Activated CD8-positive, alpha-beta memory T cell treated with anti-CD3 and anti-CD28 coated beads, Interleukin-2, amount 50 U/mL, for 4 hours (primary cell): ENCODE results near the gene MAP3K1.
"Not testable (repeated sequence)": the region's sequence is repeated elsewhere in the genome, so short reads cannot be mapped to it uniquely, and the experiment has no call there.

ENCODE experiments used
- DNase-seq: peaks from one replicate; pipeline ENCODE4 v3.0.0-alpha.2; 2020

The MAP3K1 gene

DNA sequence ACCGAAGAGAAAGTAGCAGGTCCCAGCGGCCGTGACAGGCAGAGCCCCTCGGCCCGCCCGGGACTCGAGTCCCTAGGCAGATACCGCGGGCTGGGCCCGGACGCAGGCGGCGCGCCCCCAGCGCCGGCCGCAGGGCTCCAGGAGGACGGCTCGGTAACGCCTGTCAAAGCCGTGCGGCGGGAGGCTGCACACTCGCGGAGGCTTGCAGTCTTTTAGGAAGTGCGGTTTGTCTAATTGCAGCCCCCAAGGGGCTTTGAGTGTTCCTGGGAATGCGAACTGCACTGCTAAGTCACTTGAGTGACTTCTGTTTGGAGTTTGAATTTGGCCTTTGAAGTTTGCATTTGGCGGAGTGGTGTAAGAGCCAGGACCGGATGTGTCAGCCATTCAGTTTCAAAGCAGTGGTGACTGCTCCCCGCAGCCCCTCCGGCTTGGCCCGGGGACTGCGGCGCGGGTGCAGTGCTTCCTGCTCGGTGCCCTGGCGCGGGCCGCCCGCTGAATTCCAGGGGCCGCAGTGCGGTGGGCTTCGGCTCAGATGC lies 1.3 kb downstream of the MAP3K1 start:
- DNase-seq, result peak; percentile 40

DNA sequence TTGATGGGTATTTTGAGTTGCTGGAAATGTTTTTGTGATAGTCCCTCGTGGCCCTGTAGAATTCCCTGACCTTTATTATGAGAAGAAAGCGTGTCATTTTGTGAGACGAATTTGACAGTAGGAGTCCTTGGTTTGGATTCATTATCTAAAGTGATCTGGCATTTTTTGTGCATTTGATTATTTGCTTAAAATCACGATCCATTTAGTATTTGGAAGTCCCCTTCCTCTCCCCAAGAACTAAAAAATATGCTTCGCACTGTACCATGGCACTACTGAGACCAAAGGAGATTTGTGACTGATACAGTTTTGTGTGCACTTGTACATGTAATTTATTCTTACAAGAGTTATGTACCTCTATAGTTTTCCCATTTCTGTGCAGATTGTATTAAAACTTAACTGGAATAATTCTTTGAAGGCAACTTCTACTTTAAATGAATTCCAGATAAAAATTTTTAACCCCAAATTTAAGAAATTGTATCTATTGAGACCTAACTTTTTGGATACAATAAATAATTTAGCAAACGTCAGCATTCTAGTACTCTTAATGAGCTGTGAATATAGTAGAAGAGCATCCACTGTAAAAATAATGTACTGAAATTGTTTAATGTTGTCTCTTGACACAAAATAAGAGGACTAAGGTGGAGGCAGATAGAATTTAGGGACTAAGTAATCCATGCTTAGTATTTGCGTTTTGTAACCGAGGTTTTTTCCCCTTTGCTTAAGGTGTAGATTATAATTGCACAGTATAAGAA lies 2.1 kb downstream of the MAP3K1 start:
- no peak for DNase-seq

DNA sequence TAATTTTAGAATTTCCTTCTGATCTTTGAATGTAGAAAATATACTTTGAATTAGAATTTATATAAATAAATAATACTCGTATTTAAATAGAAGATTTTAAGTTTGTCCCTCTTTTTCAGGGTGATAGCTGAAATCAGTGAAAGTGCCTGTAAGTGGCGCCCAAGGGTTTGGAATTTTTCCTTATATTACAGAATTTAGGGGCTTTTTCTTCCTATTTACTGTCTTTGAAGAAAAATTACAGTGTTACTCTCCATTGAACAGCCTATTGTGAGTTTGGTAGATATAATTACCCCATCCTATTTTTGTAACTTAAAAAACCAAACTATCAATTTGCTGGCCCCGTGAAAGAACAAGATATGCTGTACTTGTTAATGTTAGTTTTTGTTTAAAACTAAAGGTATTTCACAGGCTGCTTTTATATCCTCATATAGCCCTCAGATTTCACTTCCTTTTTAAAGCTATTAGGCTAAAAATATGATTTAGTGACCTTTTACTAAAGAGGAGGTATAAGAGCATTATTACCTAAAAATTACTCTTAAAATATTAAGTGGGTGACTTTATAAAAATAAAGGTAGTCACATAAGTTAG lies 3.2 kb downstream of the MAP3K1 start:
- DNase-seq, result no peak

DNA sequence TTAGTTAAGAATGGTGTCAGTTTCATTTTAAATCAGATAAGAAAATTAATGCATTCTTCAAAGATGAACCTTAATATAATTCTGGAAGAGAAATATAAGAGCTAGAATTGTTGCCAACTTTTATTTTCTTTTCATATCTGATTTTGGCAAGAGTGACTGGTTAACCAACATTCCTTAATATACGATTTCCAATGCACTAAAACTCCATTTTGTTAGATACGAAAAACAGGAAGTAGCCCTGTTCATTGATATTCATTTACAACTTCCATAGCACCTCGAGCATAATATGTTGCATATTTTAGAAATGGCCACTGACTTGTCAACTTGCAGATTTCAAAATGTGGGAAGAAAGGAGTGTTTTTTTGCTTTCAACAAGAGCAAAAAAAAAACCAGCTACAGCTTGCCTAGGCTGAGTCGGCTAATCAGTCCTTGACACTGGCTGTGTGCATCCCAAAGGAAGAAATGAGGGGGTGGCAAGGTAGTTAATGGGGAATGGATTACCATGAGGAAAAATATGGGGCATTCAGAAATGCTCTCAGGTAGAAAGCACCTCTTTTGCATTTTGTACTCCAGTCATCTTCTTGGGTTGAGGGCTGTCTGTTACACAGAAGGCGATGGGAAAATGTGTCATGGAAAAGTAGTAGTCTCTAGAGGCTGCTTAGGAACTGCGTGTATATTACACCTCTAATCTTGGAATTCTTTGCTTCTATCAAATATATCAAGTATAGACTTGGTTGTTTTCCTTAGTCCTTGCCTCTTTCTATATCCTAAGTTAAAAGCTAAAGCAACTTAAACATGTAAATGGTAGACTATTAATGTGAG lies 3.9 kb downstream of the MAP3K1 start:
- no peak for DNase-seq

DNA sequence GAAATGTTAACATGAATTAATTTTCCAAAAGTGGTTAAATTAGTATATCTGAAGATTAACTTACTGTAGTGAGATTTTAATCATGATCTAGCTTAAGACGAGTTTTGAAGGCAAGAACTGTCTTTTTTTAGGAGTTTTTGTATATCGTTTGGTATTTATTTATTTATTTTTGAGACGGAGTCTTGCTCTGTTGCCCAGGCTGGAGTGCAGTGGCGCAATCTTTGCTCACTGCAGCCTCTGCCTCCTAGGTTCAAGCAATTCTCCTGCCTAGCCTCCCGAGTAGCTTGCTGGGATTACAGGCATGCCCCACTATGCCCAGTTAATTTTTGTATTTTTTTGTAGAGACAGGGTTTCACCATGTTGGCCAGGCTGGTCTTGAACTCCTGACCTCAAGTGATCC lies 6.5 kb downstream of the MAP3K1 start:
- not testable (repeated sequence) for DNase-seq

DNA sequence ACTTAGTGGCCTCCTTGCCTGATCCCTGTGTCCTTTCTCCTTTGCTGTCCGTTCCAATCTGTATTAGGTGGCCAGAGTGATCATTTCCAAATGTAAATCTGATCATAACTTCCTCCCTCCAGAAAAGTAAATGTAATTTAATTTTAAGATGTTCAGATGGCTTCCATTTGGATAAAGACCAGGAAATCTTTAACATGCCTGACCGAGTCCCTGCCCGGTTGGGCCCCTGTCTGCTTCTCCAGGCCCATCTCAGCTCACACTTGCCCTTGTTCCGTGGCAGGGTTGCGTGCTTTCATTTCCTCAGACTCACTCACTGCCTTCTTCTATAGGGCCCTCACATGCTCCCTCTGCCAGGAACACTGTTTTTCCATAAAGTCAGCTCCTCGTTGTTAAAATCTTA lies 7.6 kb downstream of the MAP3K1 start:
- no peak for DNase-seq

DNA sequence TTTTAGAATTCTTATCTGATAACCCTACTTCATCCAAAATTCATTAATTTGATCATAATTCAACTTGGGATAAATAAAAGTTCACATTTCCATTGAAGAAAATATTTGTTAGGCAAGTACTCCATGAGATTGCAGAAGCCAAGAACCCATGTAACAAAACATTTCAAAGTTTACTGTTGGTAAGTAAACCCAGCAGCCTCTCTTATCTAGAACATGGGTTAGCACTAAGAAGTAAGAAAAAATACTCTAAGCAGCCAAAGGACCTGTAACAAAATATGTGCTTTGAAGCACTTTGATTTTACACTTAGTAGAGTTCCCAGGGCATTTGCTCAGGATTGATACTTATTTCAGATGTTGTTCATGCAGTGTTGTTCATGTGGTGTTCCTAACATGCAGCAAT lies 8.7 kb downstream of the MAP3K1 start:
- no peak for DNase-seq

DNA sequence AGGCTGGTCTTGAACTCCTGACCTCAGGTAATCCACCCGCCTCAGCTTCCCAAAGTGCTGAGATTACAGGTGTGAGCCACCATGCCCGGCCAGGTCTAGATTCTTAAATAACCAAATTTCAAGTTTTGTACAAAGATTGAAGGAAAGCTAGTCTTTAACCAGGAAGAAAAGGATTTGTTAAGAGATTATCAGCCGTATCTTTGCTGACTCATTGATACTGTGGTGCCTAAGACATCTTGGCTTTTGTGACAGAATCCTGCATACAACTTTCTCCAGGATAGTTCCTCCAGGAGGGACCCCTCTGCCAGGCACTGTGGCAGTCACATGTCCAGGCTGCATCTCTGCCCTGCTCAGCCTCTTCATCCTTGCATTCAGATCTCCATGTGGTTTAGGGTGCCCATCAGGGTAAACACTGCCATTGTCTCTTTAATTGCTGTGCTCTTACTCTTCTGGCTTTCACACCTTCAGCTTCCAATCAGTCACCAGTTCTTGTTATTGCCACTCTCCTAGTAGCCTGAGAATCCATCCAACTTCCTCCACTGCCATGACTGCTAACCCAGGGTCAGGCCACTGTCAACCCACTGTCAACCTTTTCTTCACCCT lies 10.0 kb downstream of the MAP3K1 start:
- no peak for DNase-seq

DNA sequence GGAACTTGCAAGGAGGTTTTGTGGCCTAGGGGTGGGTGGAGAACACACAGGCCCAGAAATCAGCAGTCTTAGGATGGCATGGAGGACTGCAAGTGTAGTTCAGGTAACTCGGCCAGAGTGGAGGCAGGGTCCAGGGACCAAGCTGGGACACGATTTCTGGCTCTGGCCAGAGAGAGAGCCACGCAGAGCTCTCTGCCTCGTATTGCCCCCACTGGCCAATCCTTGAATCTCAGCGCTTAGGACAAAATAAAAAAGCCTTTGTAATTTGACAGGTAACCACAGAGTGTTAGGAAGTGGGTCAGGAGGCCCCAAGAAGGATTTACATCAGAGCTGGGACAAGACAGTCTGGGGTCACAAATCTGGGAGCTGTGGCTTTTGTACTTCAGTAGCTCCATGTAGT lies 11.7 kb downstream of the MAP3K1 start:
- DNase-seq, result no peak

DNA sequence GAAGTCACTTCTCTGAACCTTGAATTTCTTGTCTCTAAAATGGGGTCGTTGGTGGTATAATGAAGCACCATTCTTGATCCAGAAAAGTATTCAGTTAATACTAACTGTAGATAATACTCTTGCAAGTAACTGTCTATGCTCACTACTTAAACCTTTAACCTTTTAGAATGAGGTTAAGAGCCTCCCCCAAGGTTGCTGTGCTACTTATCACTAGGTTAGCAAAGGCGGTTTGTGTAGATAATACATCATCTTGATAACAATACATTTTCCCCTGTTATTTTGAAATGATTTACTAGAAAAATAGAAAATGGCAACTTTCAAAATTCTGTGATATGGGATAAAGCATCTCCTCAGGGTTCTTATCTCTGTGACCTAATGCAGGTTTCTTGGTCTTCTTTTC lies 12.6 kb downstream of the MAP3K1 start:
- DNase-seq, result no peak

DNA sequence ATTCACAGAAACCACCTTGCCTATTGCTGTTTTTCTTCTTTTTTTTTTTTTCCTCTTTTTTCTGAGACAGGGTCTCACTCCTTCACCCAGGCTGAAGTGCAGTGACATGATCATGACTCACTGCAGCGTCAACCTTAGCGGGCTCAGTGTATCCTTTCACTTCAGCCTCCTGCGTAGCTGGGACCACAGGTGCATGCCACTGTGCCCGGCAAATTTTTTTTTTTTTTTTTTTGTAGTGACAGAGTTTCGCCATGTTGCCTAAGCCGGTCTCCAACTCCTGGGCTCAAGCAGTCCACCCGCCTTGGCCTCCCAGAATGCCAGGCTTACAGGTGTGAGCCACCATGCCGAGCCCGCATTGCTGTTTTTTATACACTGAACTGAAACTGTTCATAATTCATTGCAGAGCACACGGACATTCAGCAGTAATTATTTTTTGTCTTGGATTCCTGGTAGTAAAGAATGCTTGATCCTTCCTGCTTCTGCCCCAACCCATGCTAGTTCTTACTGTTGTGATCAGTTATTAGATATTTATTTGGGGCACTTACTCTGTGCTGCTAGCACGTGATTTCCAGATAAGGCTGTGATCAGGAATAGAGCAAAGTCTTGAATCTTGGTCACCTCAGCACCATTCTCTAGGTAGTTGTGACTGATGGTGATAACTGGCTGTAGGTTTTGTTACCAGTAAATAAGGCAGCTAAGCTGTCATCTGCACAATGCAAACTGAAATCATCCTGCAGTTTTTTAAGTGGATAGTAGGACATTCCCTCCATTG lies 14.0 kb downstream of the MAP3K1 start:
- peak; percentile 56 for DNase-seq

DNA sequence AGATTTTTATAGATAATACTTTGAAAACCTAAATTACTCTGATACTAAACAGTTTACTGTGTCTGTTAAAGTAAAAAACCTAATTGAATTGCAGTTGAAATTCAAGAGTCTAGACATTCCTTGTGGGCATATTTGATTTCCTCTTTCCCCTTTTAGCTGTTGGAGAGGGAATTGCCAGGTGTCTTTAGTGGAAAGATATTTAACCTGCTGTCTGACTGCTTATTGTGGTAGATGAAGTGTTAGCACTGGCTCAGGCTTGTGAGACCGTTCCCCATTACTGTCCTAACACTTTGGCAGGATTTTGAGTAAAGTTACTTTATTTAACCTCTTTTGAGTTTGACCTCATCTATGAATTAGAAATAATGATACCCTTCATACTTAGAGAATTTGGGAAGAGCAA lies 16.4 kb downstream of the MAP3K1 start:
- DNase-seq, result no peak

DNA sequence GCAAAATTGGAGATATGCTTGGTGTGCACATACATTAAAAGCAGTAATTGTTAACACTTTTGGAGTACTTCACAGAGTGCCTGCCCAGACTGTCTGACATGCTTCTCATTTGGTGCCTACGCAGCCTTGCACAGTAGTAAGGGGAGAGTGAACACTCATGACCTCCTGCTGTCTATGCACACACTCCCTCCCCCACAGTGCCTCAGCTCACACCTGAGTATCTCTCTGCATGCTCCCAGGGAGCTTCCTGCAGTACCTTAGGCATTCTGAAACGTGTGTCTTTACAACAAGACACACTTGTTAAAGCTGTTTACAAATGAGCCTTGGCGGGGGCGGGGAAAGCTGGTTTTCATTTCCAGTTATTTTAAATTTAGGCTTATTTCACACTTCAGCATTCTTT lies 18.0 kb downstream of the MAP3K1 start:
- no peak for DNase-seq

DNA sequence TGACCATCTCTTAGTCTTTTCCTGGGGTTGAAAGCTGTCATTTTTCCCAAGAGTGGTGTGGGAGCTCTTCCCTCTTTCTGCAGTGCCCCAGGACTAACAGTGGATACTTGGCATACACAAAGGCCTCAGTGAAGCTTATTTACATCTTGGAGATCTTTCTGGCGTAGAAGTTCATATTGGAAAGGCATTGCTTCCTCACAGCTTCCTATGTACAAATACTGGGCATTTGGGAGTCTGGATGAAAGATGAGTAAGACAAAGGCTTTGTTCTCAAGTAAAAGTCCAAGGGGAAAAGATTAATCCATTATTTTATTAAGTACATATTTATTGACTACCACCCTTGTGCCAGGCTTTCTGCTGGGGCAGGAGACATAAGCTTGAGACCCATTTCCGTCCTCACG lies 22.0 kb downstream of the MAP3K1 start:
- no peak for DNase-seq

DNA sequence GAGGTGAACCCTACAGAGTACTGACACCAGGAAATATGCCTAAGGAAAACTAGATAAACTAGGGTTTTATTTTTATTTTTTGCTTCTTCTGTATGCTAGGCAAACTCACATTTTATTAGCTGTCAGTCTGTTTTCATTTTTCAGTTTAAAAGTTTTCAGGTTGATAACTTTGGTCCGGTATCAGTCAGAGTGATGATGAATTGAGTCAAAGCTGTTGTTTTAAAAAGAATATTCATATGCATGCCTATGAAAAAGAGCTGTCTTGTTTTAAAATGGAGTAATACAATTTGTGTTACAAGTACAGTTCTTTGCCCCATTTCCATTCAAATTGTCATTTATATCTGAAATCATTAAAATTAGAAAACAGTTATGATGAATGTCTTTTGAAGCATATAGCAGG lies 22.6 kb downstream of the MAP3K1 start:
- no peak for DNase-seq

DNA sequence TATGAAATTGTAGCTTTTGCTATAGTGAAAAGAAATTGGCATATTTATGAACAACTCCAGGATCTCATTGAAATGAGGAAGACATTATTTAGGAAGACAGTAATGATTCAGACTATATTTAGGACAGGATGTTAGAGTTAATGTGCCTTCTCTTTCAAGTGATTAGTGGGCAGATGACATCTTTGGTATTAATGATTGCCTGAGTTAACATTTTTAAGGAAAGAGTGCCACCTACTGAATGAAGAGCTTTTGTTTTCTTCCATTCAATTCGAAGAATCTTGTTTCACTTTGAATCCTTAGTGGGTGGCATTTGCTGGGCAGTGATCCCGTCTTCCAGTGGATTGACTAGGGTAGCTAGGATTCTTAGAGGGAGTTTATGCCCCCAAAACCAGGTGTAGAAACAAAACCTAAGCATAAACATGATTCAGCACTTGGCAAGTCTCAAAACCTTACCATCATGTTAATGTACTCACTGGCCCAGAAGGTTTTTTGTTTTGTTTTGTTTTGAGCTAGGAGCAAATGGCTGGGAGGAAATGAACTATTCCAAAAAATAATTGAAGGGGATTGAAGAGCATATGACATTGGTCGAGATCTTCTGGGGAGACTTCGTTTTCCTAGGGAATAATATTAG lies 23.2 kb downstream of the MAP3K1 start:
- no peak for DNase-seq

DNA sequence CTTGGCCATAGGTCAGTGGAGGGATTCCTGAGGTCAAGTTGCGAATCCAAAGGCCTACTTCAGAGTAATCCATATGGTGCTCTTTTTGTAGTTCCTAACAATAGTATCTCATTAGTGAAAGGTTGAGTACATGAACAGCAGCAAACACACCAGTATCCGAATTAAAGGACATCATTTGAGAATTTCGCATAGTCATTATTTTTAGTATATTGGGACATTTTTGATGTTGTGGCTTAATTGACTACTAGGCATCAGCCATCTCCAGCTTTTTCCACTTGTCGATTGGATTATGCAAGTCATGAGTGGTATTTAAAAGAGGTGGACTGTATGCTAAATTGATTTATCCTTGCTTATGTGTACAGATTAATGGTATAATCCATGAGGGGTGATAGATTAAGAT lies 23.7 kb downstream of the MAP3K1 start:
- no peak for DNase-seq

DNA sequence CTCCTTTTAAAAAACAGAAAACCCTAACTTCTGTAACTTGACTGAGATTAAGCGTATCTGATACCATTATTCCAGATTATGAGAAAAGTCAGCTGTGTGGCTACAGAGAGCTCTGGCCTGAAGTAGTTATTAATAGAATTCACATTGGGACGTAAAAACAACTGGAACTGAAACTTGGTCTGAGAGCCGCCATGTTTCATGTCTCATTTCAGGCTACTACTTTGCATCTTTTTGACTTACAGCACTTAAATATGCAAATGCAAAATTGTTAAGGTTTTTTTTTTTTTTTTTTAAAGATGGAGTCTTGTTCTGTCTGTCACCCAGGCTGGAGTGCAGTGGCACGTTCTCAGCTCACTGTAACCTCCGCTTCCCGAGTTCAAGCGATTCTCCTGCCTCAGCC lies 25.2 kb downstream of the MAP3K1 start:
- DNase-seq, result no peak

DNA sequence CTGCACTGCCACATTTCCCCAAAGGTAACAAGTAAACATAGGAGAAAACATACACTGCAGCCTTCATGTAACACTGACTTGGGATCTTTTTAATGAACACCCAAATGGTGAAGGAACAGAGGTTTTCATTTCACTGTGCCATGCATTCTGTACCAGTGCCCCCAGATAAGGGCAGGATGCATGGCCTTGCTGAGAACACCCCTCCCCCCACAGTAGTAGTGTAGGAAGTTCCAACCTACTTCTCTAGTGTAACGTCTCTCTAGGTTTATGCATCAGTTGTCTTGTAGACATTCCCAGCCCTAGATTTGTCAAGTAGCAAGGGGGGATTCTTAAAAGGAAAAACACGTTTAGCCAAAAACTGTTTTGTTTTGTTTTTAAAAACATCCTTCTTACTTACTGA lies 29.9 kb downstream of the MAP3K1 start:
- DNase-seq, result no peak

DNA sequence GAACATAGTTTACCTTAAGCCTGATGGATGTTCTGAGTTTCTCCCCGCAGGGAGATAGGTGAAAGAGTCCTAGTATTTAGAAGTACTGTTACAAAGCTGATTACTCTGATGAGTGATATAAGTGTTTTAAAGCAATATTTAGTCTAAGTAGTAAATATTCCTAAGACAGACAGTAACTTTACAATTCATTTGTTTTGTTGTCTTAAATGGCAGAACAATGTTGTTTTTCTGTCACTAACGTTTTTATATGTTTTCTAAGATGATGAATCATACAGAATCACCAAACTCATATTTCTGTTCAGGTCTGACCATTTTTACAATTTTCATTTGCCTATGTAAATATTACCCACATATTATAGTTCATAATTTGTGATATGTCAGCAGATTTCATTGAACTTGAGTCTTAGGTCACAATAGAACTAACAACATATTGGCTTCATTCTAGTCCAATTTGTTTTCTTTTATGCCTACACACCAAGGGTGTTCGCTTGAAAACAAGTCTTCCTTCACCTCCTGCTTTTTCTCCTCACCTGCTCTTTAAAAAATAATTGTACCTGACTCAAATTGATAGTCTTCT lies 30.6 kb downstream of the MAP3K1 start:
- DNase-seq, result no peak

DNA sequence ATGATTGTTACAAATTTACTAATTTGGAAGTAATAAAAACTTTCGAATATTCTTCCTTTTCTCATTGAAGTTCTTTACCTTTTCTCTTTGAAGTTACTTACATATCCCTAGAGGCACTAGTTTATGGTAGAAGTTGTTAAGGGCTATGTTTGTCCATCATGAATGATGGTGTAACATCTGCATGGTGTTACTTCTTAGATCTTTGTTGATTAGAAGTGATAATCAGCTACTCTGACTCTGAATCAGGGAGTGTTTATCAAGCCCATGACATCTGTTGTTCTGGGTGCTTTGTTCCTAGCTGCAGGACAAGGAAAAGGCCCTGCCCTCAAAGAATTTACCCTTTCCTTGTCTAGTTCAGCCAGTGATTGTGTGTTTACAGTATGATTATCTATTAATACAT lies 32.9 kb downstream of the MAP3K1 start:
- no peak for DNase-seq

DNA sequence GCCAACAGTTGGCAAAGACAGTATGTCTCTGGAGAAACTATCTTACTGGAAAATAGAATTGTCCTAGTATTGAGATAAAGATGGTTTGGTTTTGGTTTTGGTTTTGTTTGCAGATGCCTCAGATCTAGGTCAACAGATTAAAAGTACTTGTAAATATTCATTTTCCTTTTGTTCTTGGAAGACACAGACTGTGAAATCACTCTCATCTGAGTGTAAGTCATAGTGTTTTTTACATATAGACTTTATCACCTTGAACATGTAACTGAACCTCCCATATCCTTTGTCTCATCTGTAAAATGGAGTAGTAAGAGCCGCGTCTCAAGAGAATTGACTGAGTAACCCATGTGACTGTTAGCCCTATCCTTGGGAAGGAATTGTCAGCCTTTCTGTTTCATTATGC lies 34.3 kb downstream of the MAP3K1 start:
- DNase-seq, result no peak
